Activated CD4-positive, alpha-beta T cell treated with anti-CD3 and anti-CD28 coated beads, Interleukin-2, amount 50 U/mL, for 24 hours (primary cell): ENCODE measurements around the gene CCL4.
A peak's percentile ranks its signal among the peaks of the same experiment; 100 is the strongest.

Experiments
- DNase-seq, 2 donors: peaks; one replicate each; pipeline ENCODE4 v3.0.0-alpha.2; 2020; ENCODE audit warnings: low read depth in 1 of 2, low spot score in 1 of 2

The CCL4 gene

DNA sequence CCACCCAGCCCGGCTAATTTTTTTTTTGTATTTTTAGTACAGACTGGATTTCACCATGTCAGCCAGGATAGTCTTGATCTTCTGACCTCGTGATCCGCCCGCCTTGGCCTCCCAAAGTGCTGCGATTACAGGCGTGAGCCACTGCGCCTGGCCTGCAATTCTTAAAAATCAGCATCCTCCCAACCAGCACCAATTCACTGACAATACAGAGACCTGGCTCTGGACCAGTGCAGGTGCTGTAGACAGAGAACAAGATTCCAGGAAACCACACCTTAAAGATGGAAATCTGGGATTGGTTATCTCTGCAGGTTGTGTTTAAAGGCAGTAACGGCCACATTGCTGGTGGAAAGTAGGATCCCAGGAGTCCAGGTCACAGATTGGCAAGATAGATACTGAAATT lies 39.2 kb downstream of the CCL4 start:
- DNase-seq = no peak

DNA sequence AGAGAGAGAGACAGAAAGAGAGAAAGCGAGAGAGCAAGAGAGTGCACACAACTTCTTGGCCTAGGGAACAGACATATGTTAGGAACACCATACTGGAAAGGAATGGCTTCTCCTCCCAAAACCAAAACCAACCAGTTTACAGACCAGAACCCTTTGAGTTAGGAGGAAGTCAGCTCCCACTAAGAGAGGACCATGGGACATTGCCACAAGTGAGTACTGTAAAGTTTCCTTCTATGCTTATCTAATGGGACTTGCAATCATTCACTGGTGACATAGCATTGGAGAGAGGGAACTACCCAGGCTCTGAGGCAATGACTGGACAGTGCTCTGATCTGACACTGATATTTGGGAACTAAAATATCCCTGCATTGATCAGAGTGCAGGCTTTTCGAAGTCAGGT lies 40.4 kb downstream of the CCL4 start:
- DNase-seq = no peak

DNA sequence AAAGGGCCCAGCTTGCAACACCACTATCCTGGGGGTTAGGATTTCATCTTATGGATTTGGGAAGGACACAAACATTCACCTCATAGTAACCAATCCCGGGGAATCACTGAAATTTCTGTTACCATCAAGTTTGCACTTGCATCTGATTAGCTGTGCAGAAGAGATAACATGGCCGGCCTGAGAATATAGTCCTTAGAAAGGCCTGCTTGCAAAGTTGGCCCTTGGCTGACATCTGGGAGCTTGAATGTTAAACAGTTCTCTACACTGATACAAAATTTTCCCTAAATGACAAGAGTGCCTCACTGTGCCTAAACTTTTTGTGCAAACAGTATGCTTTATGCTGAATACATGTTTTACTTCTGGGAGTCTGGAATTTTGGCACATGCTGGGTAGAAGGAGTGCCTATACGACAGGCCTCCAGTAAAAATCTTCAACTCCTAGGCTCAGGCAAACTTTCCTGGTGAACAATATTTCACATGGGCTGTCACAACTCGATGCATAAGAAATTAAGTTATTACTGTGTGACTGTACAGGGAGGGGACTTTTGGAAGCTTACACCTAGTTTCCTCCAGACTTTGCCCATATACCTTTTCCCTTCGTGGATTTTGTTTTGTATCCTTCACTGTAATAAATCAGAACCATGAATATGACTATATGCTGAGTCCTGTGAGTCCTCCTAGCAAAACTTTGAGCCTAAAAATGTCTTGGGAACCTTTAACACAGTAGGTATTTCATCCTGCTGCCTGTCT lies 41.5 kb downstream of the CCL4 start:
- no peak for DNase-seq

DNA sequence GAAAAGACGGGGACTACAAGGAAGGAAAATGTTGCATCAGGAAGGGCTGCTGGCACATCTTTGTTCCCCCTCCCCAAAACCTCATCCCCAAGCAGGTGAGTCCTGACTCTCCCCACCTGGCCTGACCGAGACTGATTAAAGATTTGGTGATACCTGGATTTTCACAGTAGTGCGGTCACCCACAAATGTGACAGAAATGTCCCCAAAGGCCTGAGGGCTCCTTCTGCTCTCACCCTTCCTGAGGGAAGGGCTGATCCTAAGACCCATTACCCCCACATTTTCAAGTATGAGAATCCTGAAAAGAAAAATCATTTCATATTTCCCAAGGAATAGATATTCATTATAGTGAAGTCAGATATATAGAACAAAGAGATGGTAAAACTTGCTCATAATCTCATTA lies 44.0 kb downstream of the CCL4 start:
- DNase-seq = no peak

DNA sequence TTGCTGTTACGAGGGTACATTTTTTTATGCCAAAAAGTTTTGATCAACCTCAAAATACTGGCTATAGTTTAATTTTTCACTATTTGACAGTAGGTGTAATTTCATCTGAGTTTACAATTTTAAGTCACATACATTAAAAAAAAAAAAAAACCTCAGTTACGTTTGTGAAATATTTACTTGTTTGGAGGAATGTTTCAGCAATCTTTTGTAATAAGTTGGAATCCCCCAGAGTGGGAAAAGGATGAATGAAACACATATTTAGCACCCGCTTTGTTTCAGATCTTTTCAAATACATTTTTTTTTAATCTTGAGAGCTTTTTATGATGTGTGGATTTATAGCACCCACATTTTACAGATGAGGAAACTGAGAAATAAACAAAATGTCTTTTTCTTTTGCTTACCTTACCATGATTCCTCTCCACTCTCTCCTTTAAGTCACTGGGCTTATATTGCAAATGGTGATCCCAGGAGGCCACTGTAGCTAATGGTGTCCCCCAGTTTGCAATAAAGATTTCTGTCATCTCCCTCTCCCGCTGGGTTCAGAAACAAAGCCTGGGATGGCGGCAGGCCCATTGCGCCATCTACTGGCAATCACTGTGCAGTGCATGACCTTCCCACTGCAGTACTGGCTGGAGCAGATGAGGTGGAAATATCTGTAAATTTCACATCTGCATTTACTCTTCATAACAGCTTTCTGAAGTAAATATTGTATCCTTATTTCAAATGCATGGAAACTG lies 45.1 kb downstream of the CCL4 start:
- DNase-seq = peak; percentile 56 to 64

DNA sequence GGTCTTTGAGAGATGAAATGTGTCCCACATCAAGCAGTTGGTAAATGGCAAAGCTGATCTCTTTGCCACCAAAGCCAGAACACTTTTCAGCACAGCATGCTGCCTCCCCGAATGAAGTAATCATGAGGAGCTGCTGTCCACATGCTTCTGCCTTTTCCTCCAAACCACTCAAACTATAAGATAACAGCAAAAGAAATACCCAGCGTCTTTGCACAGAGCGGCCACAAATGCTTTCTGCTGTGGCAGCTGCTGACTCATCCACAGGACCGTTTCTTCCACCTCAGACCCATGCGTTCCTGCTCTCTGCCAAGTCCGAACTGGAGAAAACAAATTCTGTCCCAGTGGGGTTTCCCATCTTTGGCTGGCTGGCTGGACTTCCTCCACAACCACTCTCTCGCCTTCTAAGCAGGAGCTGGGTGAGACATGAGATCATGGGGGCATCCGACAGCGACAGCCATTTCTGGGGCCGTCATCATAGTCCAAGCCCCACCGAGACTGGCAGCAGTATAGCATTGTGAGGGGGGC lies 45.7 kb downstream of the CCL4 start:
- DNase-seq = no peak

DNA sequence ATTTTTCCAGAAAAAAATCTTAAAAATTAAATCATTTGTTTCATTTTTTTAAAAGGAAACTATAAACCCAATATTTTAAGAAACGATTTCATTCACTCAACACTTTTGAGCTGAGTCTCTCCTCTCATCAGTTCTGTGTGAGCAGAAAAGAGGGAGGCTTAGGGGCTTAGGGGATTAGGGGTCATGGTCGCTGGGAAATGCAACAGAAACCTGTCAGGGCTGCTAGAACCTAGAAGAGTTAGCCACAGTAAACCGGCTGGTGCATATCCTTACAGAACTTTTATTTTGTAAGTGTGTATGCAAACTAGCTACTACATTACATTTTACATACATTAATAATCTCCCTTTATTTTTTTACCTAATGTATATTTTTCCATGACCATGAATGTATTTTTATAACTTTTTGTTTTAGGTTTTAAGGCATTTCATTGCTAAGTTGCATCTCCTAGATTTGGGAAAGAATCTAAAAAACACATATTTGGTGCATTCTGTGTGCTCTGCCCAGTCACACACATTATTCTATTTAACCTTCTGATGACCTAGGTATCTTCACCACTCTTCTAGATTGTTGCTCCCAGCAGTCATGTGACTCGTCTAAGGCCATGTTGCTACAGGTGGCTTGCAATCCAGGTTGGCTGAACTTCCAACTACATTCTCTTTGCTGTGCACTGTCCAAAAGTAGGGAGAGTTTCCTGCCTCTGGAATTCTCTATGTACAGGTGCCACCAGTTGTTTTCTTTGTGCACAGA lies 48.4 kb downstream of the CCL4 start:
- no peak for DNase-seq

DNA sequence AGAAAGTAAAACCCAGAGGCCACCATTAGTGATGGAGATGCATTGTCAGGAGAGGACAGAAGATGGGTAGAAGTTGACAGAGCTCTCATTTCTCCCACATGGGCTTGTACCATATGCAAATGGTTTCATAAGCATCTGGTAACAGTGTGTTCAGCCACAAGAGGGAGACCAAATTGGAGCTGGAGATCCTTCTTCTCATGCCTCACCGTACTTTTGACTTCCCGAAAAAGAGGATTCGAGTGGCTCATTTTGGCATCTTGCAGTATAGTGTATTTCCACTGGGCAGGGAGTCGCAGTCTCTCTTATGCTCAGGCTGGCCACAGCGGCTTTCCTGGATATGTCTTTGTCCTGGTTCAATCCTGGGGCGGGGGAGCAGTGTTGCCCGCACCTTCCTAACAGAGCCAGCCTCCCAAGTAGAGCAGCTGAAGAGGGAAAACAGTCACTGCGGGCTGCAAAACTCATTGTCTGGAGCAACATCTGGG lies 49.1 kb downstream of the CCL4 start:
- DNase-seq = no peak

DNA sequence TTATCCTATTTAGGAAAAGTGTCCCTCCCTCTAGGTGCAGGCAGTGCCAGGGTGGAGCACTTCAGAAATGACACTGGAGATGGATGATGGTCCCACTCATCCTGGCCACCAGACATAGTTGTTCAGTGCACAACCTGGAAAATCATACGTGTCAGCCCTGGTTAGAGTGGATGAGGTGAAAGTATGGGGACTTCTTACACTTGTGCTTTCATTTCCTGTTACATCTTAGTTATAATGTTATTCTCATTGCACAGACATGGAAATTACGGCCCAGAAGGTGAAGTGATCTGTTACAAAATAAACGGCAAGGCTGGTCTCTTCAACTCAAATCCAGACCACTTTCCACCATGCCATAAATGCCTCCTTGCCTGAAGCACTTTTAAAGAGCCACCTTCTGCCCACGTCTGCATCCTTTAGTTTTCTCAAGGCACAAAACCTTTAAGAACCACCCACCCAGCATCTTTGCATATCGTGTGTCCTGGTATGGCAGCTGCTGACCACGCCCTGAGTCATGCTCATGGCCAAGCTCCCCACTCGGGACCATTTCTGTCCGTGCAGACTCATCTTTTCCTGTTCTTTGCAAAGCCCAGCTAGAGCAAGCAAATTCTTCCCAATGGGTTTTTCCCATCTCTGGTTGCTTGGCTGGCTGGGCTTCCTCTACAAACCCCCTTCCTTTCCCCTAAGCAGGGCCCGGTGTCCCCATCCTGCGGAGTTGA lies 50.4 kb downstream of the CCL4 start:
- DNase-seq = no peak
